Measurements from ENCODE around the gene SORBS1. TPM values are rescaled to one million over a fixed set of nuclear protein-coding genes. Genes with fewer than 3 reads are reported as not detected.

The SORBS1 gene
- total RNA-seq, 2 donors from 2014 or later, result 1.4 to 1.6 TPM

DNA sequence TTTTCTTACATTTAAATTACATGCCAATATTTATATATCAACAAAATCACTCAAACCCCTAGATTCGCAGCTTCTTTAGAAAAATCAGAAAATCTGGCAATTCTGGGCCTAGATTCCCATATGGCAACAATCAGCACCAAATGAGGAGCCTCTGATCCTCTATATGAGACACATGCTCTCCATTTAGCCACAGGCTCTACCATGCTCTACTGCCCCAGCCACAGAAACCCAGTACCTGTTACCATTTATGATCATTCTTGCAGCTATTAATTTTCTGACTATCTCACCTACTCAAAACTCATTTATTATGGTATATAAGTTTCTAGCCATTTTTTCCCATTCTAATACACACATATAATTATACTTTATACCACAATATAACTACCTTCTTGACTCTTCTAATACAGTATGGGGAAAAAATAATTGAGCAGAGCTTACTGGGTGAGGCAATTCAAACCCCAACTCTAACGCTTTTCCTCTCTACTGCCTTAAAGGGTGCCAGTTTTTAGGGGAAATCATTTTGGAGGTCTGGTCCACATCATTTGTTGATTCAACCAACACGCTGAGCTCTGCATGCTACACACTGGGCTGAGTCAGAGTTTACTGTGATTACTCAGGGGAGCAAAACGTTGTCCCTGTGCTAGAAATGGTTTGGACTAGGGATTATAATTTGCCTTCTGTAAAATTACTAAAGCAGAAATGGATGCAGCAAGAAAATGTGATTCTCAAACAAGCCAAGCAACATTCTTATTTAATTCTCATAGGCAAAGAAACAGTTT is 281.9 kb downstream of the SORBS1 start:
- Mint-ChIP-seq H3K4me3 (no peak overlapping the region), H3K27me3 (no peaks in the 10 kb centered on the region), H3K9me3 (no peaks in the 10 kb centered on the region), H3K4me1 (ENCODE audit: low read depth in 2 of 2) (peaks cover 8 to 9% of the 10 kb centered on the region in 2 donors), H3K36me3 (no peaks in the 10 kb centered on the region), H3K27ac (no peak overlapping the region)
- ATAC-seq (no peak), DNase-seq (ENCODE audit: low spot score) (no peak)

DNA sequence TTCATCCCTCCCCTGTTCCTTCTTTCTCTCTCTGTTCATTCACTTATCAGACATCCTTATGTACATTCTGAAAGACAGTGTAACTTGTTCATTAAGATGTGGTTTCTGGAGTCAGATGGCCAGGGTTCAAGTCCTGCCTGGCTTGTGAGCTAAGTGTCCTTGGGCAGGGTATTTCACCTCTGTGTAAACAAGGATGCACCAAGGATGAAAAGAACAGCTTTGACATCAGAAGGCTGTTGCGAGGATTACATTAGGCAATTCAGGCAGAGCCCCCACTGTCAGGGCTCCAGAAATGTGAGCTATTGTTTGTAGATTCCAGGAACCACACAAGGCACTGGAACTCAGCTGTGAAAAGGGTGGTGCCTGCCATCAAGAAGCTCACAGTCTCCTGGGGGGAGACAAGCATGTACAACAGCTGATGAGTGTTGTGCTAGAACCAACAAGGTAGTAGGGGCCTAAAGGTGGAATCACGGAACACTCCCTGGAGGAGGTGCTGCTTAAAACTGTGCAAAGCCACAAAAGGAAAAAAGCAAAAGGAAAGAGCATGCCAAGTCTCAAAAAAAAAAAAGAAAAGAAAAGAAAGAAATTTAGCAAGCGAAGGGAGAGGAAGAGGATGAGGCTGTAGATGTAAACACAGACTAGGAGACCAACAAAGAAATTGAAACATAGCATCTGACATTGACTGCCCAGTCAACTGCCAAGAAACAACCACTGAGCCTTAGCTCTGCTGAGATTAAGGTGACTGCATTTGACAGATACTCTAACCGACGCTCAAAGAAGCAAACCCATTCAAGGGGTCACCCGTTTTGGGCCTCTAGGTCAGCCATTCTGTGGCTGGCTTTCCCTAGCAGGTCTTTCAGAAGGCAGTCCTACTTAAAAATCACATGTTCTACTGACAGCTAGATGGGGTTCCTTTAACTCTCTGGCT is 282.8 kb downstream of the SORBS1 start:
- H3K36me3 Mint-ChIP-seq, result no peaks in the 10 kb centered on the region
- H3K4me1 Mint-ChIP-seq (ENCODE audit: low read depth in 2 of 2), result peaks cover 8 to 9% of the 10 kb centered on the region in 2 donors

DNA sequence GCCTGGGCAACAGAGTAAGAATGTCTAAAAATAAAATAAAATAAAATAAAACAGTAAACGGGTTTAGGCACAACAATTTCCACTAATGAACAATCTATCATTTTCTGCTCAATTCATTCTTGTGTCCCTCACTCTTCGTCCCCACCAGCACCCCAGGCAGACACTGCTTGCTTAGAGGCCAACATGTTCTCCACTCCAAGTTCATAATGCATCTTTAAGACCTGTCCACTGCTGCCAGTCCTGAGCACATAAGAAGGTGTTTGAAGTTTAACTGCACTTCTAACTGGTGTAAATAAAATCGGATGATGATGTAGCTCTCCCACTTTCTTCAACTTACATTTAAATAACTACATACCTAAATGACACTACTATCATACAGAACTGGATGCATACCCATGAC is 283.6 kb downstream of the SORBS1 start:
- Mint-ChIP-seq H3K9me3 (no peaks in the 10 kb centered on the region), H3K36me3 (no peaks in the 10 kb centered on the region), H3K27ac (no peak overlapping the region), H3K4me1 (ENCODE audit: low read depth in 2 of 2) (peaks cover 8 to 9% of the 10 kb centered on the region in 2 donors), H3K4me3 (no peak overlapping the region), H3K27me3 (no peaks in the 10 kb centered on the region)
- no peak for DNase-seq (ENCODE audit: low spot score)
- no peak for ATAC-seq

More for the DNA sequence above, 282.8 kb downstream of the SORBS1 start:
- H3K4me3 Mint-ChIP-seq, result no peak overlapping the region
- H3K27me3 Mint-ChIP-seq, result no peaks in the 10 kb centered on the region
- H3K27ac Mint-ChIP-seq, result no peak overlapping the region
- no peak for ATAC-seq
- no peak for DNase-seq (ENCODE audit: low spot score)
- H3K9me3 Mint-ChIP-seq, result no peaks in the 10 kb centered on the region

DNA sequence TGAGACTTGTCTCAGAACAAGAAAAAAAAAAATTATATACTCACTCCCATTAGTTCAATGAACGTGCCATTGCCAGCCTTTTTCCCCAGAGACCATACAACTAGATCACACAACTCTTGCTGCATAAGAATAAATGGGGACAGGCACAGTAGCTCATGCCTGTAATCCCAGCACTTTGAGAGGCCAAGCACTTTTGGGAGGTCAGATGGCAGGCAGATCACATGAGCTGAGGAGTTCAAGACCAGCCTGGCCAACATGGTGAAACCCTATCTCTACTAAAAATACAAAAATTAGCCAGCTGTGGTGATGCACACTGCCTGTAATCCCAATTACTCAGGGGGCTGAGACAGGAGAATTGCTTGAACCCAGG is 284.0 kb downstream of the SORBS1 start:
- Mint-ChIP-seq H3K36me3 (no peaks in the 10 kb centered on the region), H3K9me3 (no peaks in the 10 kb centered on the region), H3K4me1 (ENCODE audit: low read depth in 2 of 2) (peaks cover 8 to 9% of the 10 kb centered on the region in 2 donors), H3K27me3 (no peaks in the 10 kb centered on the region), H3K4me3 (no peak overlapping the region), H3K27ac (no peak overlapping the region)
- no peak for ATAC-seq
- DNase-seq (ENCODE audit: low spot score), result no peak

DNA sequence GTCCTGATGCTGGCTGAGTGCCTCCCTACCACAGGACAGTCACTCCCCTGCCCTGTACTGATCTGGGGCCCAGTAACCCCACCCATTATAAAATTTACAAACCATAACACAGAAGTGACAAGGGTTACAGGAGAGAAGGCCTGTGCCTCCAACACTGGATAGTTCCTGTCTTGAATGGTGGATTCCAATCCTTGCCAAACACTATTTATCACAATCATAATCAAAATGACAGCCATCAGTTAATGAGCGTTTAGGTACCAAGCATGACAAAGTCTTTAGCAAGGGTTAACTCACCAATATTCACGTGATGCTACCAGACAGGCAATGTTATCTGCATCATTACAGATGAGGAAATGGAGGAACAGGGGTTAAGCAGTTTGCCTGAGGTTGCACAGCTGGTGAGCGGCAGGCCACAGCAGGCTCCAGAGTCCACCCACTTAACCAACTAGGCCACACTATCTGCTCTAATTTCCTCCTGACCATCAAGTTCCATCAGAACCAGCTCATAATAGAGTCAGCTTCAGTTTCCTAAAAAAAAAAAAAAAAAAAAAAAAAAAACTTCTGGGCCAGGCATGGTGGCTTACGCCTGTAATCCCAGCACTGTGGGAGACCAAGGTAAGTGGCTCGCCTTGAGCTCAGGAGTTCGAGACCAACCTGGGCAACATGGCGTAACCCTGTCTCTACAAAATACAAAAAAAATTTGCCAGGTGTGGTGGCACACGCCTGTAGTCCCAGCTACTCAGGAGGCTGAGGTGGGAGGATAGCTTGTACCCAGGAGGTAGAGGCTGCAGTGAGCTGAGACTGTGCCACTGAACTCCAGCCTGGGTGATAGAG is 284.6 kb downstream of the SORBS1 start:
- DNase-seq (ENCODE audit: low spot score) (no peak), ATAC-seq (no peak)
- no peak overlapping the region for H3K4me3 Mint-ChIP-seq
- no peaks in the 10 kb centered on the region for H3K27me3 Mint-ChIP-seq
- H3K27ac Mint-ChIP-seq, result peak overlapping the region in 1 of 2 donors; percentile 23
- H3K9me3 Mint-ChIP-seq, result no peaks in the 10 kb centered on the region
- peaks cover 8 to 9% of the 10 kb centered on the region in 2 donors for H3K4me1 Mint-ChIP-seq (ENCODE audit: low read depth in 2 of 2)
- H3K36me3 Mint-ChIP-seq, result no peaks in the 10 kb centered on the region

DNA sequence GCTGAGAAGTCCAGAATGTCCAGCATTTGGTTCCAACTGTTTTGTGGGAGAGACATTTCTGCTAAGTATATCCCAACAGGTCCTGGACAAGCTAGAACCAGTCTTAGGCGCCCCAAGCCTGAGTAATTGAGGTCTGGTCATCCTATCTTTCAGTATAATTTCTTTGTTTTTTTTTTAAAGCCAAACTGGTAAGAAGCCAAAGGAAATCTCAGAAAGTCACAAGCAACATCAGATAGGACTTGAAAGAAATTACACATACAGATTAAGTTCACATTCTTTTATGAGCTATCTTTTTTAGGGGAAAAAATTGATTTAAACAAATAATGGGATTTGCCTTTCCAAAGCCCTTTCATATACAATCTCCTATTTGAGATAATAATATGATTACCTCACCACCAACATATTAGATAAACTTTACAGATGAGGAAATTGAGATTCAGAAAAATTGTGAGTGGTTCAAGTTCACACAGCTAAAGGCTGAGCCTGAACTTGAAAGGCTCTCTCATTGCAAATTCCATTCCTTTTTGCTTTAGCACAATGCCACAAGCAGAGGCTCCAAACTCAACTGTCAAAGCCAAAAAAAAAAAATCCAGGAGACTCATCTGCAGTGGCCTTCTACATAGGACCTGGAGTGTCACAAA is 285.3 kb downstream of the SORBS1 start:
- peak overlapping the region in 1 of 2 donors; percentile 23 for H3K27ac Mint-ChIP-seq
- no peaks in the 10 kb centered on the region for H3K36me3 Mint-ChIP-seq
- DNase-seq (ENCODE audit: low spot score) (no peak), ATAC-seq (no peak)
- H3K4me1 Mint-ChIP-seq (ENCODE audit: low read depth in 2 of 2), result peaks cover 8 to 9% of the 10 kb centered on the region in 2 donors
- no peaks in the 10 kb centered on the region for H3K9me3 Mint-ChIP-seq
- H3K27me3 Mint-ChIP-seq, result no peaks in the 10 kb centered on the region
- no peak overlapping the region for H3K4me3 Mint-ChIP-seq

DNA sequence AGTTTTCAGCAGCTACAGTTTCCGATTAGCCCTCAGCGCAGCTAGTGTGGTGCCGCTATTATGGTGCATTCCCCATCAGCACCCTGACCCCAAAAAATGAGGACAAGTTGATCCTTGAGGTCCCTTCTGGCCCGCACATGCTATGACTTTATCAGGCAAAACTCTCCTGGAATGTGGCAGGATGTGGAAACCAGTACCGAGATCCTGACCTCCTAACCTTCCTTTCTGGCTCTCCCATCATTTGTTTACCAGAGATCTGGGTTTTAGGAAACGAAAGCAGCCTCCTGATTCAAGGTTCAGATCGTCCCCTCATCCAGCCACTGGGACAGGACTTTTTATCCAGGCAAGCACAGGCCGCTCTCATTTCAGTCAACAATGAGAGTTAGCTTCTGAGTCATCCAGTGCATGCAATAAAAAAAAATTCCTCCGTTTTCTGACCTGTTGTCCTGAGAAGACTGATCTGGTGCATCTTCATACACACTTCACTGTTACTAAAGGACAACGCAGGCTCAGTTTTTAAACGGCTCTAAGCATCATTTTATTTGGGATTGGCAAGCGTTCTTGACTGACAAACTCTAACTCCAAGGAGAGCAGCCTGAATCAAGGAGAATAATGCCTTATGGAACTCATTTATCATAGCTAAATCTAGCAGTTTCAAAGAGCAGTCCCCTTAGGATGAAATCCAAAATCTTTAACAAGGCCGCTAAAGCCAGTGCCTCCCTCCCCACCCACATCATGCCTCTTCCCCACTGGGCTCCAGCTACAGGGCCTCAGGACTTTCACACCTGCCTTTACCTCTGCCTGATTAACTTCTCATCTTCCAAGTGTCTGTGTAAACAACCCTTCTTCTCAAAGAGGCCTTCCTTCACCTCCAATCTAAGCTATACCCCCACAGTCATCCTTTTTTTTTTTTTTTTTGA is 287.5 kb downstream of the SORBS1 start:
- H3K27me3 Mint-ChIP-seq, result no peaks in the 10 kb centered on the region
- no peaks in the 10 kb centered on the region for H3K9me3 Mint-ChIP-seq
- no peaks in the 10 kb centered on the region for H3K36me3 Mint-ChIP-seq
- no peak overlapping the region for H3K27ac Mint-ChIP-seq
- peaks cover 8 to 9% of the 10 kb centered on the region in 2 donors for H3K4me1 Mint-ChIP-seq (ENCODE audit: low read depth in 2 of 2)
- DNase-seq (ENCODE audit: low spot score) (no peak), ATAC-seq (no peak)
- H3K4me3 Mint-ChIP-seq, result no peak overlapping the region

DNA sequence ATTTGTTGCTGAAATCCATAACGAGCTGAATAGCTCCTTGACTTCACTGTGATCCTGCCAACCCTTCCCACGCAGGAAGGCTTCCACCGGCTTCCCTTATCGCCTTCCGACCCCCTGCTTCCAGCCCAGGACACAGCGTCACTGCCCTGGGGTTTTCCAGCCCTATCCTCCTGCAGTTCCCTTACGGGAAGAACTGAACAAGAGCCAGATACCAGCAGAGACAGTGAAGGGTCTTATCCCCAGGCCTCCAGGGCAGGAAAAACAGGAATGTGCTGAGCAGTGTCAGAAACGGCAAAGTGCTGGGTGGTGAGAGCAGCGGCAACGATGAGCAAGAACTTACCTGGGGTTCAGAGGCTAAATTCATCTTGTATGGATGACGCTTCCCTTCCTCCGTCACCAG is 292.7 kb downstream of the SORBS1 start:
- H3K4me1 Mint-ChIP-seq (ENCODE audit: low read depth in 2 of 2), result peaks cover 3 to 4% of the 10 kb centered on the region in 2 donors
- no peaks in the 10 kb centered on the region for H3K27me3 Mint-ChIP-seq
- no peaks in the 10 kb centered on the region for H3K36me3 Mint-ChIP-seq
- H3K9me3 Mint-ChIP-seq, result no peaks in the 10 kb centered on the region
- no peak overlapping the region for H3K4me3 Mint-ChIP-seq
- DNase-seq (ENCODE audit: low spot score), result no peak
- no peak overlapping the region for H3K27ac Mint-ChIP-seq
- no peak for ATAC-seq

DNA sequence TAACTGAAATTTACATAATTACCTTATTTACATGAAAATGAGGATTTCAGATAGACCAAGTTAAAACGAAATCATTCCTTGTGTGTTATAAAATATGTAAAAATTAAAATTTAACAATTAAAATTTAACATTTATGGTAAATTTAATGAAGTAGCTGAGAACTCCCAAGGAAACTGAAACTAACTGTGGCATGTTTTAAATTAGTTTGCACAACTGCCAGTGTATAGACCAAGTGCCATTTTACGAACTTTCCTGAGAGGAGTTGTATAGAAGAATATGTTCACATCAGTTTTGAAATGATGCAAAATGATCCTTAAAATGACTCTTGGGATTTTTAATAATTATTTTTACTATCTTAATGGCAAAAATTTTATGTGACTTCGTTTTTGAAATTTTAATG is 293.9 kb downstream of the SORBS1 start:
- Mint-ChIP-seq H3K27me3 (no peaks in the 10 kb centered on the region), H3K36me3 (no peaks in the 10 kb centered on the region), H3K4me3 (no peak overlapping the region), H3K27ac (no peak overlapping the region), H3K9me3 (no peaks in the 10 kb centered on the region), H3K4me1 (ENCODE audit: low read depth in 2 of 2) (peaks cover 3 to 4% of the 10 kb centered on the region in 2 donors)
- no peak for DNase-seq (ENCODE audit: low spot score)
- ATAC-seq, result no peak

DNA sequence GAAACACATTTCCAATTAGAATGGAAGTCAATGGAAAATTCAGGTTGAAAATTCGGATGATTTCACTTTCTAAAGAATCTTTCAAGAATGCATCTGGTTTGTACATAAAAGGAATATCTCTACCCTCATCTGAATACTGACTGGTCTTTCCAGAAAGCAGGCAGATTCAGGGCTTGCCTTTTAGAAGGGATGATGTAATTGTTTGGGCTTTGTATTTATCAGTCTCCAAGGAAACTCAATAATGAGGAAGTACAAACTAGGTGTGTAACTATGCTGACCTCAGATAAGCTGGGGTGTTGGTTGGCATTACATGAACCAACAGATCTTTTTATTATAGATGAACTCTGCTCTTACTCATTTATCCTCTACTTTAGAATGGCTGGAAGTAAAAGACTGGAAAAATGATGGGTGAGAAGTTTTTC is 294.5 kb downstream of the SORBS1 start:
- Mint-ChIP-seq H3K27me3 (no peaks in the 10 kb centered on the region), H3K4me3 (no peak overlapping the region), H3K36me3 (no peaks in the 10 kb centered on the region), H3K4me1 (ENCODE audit: low read depth in 2 of 2) (peaks cover 3 to 4% of the 10 kb centered on the region in 2 donors), H3K9me3 (no peaks in the 10 kb centered on the region), H3K27ac (no peak overlapping the region)
- DNase-seq (ENCODE audit: low spot score) (no peak), ATAC-seq (no peak)

DNA sequence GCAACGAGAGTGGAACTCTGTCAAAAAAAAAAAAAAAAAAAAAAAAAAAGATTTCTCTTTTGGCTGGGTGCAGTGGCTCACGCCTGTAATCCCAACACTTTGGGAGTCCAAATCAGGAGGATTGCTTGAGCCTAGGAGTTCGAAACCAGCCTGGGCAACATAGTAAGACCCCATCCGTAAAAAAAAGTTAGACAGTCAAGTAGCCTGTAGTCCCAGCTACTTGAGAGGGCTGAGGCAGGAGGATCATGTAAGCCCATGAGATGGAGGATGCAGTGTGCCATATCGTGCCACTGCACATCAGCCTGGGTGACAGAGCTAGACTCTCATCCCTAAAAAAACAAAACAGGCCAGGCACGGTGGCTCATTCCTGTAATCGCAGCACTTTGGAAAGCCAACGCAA is 295.6 kb downstream of the SORBS1 start:
- Mint-ChIP-seq H3K4me3 (no peak overlapping the region), H3K27ac (no peak overlapping the region), H3K27me3 (no peaks in the 10 kb centered on the region), H3K9me3 (no peaks in the 10 kb centered on the region), H3K4me1 (ENCODE audit: low read depth in 2 of 2) (peaks cover 3 to 4% of the 10 kb centered on the region in 2 donors), H3K36me3 (no peaks in the 10 kb centered on the region)
- ATAC-seq, result no peak
- DNase-seq (ENCODE audit: low spot score), result no peak

DNA sequence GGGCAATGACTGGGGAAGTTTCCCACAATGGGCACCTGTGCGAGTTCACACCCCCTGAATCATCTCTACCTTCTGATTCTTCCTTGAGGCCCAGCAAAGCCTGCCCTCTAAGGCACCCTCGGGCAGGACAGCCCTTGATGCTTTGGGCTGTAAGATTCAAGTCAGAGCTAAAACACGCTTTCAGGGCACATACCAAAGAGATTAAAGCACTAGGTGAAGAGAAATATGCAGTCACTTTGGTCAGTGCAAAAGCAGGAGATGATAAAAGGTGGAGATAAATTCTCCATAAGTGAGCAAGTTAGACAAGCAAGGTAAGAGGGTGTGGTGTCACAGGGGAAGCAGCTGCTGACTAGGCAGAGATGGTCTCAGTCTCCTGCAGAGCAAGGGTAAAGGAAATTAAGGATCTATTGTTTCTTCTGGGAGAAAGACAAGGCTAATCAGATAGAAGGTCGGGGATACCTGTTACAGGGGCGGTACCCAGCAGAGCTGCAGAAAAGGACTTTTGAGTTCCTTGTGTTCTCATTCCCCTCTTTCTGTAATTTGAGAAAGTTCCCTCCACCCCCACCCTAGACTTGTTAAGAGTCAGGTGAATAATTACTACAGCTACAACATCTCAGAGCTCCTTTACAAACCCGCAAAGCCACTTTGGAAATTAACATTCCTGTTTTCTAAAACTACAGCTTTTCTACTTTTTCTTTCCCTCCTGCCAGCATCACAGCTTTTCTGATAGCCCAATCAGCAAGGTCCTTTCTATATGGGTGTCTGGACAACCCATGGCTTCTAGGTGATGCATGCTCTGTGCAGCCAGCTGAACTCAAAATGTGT is 296.7 kb downstream of the SORBS1 start:
- Mint-ChIP-seq H3K9me3 (no peaks in the 10 kb centered on the region), H3K36me3 (no peaks in the 10 kb centered on the region), H3K27ac (no peak overlapping the region), H3K4me1 (ENCODE audit: low read depth in 2 of 2) (peaks cover 3 to 4% of the 10 kb centered on the region in 2 donors), H3K27me3 (no peaks in the 10 kb centered on the region), H3K4me3 (no peak overlapping the region)
- ATAC-seq, result no peak
- DNase-seq (ENCODE audit: low spot score), result no peak
